ENCODE data around the gene TGM3.

DNA sequence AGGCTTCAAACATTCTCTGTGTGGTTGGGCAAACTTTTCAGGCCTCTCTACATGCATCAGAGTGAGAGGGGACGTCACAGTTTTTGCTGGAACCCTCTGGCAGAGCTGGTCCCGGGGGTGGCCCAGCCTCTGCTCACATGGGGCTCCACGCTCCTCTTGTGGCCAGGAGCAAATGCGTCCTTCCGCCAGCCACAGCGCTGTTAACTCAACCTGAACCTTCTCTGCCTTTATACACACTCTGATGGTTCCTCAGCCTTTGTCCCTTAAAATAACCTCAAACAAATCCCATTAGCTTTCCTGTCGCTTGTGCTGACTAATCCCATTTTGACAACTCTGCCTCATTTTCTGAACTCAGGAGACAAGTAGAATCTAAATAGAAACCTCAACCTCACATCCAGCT is 45.5 kb downstream of the TGM3 start:
- TF ChIP-seq YY1 (tag by site-specific recombination; IDR thresholded peaks at IDR 0.05) (no peak), ZNF302 (tag by site-specific recombination; IDR thresholded peaks at IDR 0.05; ENCODE audit: low read depth) (no peak)

All from HEK293 (cell line).